Activated CD8-positive, alpha-beta memory T cell treated with anti-CD3 and anti-CD28 coated beads, Interleukin-2, amount 50 U/mL, for 24 hours (primary cell): ENCODE results near the gene ATXN10.
"Not testable (repeated sequence)": the region's sequence is repeated elsewhere in the genome, so short reads cannot be mapped to it uniquely, and the experiment has no call there.

ENCODE experiments used
- DNase-seq: peaks from one replicate; pipeline ENCODE4 v3.0.0-alpha.2; 2020; ENCODE audit errors: extremely low read depth

The ATXN10 gene

GRCh38 chr22:45642986-45643385, 28.6 kb upstream of the ATXN10 start:
- no peak for DNase-seq

GRCh38 chr22:45644714-45645113, 26.9 kb upstream of the ATXN10 start:
- DNase-seq, result no peak

- no peak for DNase-seq
Observed at GRCh38 chr22:45645150-45645525, 26.5 kb upstream of the ATXN10 start.

GRCh38 chr22:45645526-45646414, 25.9 kb upstream of the ATXN10 start:
- peak; percentile 29 for DNase-seq

GRCh38 chr22:45647532-45648225, 24.0 kb upstream of the ATXN10 start:
- DNase-seq, result no peak

GRCh38 chr22:45648301-45649117, 23.1 kb upstream of the ATXN10 start:
- no peak for DNase-seq

GRCh38 chr22:45649809-45650208, 21.8 kb upstream of the ATXN10 start:
- no peak for DNase-seq

GRCh38 chr22:45650721-45651120, 20.9 kb upstream of the ATXN10 start:
- no peak for DNase-seq

- no peak for DNase-seq
Observed at GRCh38 chr22:45651931-45652528, 19.6 kb upstream of the ATXN10 start.

- no peak for DNase-seq
Observed at GRCh38 chr22:45656577-45656976, 15.1 kb upstream of the ATXN10 start.

- no peak for DNase-seq
Observed at GRCh38 chr22:45657701-45658100, 13.9 kb upstream of the ATXN10 start.

GRCh38 chr22:45664136-45664646, 7.4 kb upstream of the ATXN10 start:
- DNase-seq, result no peak

- no peak for DNase-seq
Observed at GRCh38 chr22:45667486-45667885, 4.1 kb upstream of the ATXN10 start.

- not testable (repeated sequence) for DNase-seq
Observed at GRCh38 chr22:45670363-45670762, 1.3 kb upstream of the ATXN10 start.

GRCh38 chr22:45670981-45671782, 452 bp upstream of the ATXN10 start:
- no peak for DNase-seq

GRCh38 chr22:45672564-45673481, 1.2 kb downstream of the ATXN10 start:
- DNase-seq, result no peak

GRCh38 chr22:45673482-45674175, 2.0 kb downstream of the ATXN10 start:
- DNase-seq, result no peak

GRCh38 chr22:45676024-45676423, 4.4 kb downstream of the ATXN10 start:
- DNase-seq, result no peak

GRCh38 chr22:45677063-45677462, 5.4 kb downstream of the ATXN10 start:
- DNase-seq, result no peak
